NCI-H345 treated with DMSO at 0.1 percent for 48 hours (cell line): ENCODE data around the gene TM2D3.

Source experiments
- DNase-seq: peaks from one replicate; lab custom pipeline; 2025; ENCODE audit not compliant: unreplicated experiment; lab: John Stamatoyannopoulos, UW

Gene TM2D3

DNA sequence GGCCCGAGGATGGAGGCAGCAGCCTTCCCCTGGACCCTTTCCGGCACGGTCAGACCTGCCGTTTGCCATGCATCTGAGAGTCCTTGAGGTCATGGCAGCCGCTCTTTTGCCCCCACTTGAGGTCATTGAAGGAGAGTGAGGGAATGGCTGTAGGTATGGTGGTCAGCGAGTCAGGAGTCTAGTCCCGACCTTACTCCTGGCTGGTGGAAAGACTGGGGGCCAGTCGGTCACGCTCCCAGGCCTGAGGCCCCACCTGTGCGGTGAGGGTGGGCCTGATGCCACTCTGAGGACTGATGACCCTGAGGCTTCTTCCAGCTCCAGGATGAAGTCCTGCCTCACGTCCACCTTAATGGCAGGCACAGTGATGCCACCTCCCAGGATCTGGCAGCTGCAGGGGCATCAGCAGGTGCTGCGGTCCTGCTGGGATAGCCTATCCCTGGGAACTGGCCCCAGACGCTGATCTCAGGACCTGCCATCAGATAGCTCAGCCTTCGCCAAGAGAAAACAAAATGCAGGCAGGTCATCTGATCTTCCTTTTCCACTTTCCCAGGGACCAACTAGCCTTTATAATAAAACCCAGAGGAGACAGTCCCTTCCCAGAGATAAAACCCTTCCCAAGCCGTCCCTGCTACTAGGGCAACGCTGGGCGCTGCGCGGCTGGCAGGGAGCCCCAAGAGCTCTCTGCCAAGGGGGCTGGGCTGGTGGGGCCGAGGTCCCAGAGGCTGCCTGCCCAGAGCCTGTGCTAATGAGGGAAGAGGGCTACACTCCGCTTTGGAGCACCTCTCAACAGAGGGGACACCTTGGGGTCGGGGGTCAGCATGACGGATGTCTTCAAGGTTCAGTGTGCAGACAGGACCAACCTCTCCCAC lies 42.2 kb downstream of the TM2D3 start:
- DNase-seq, result no peak

DNA sequence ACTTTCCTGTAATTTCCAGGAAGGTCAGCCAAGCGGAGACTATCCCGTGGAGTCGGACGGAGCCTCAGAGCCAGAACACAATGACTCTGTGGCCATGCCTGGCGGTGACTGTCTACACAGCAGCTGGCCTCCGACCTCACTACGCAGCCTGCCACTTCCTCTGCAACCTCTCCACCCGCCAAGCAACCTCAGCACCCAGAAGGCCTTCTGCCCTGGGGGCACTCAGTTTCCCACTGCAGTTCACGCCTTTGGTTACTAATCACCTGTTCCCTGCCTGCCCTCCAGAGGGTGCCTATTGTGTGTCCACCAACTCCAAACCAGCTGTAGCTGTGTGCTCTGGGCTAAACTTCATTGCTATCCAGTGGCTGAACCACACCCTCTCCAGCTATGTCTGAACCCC lies 44.0 kb downstream of the TM2D3 start:
- no peak for DNase-seq

DNA sequence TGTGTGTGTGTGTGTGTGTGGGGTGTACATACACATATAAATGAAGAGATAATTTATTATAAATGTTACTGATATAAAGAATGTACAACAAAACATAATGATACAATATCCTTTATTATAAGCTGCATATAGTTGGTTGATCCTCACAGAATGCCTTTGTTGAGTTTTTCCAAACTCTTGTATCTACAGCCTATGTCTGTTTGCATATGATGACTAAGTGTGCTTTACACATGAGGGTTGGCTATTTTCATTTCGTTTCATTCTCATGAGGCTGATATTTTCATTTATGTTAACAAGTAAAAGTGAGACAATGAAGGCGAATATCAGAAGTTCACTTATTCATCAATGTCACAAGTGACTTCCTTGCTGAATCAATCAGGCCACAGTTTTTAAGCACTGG lies 45.1 kb downstream of the TM2D3 start:
- DNase-seq, result no peak

DNA sequence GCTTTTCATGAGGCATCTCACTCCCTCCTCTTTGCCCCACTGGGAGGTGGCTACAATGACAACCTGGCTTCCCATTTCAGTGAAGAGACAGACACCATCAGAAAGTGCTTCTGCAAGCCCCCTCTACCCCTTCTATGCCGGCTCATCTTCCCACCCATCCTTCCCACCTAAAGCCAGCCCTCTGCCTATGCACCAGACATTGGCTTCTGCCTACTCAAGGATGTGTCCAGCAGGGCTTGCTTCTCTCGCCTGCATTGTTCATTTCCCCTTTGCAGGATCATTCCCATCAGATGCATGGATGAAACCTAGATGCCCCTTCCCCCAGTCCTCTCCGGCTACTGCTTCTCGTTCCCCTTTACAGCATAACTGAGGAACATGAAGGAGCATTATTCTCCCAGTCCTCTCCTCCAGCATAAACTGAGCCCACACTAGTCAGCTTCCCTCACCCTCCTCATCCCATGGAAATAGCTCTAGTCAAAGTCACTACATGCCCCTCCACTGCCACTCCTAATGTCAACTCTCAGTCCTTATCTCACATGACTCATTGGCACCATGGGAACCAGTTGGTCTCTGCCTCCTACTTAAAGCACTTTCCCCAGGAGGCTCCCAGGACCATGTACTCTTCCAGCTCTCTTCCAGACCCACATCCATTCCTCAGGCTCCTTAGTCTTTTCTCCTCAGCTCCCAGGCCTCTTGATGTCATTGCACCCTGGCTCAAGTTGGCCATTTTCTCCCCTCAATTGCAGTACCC lies 47.9 kb downstream of the TM2D3 start:
- no peak for DNase-seq

DNA sequence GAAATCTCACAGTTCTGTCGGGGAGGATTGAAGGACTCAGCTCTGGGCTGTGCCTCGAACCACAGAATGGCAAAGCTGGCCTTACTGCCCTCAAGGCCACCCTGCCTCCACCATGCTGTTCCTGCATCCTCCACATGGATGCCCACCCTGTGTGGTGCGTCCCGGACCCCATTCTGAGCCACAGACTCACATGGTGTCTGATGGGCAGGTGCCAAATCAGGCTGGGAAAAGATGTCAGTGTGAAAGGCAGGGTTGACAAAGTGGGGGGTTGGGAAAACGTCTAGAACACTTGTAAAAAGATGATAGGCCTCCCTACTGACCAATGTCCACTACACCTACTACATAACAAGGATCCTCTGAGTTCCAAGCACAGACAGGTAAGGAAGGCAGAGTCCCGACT lies 49.4 kb downstream of the TM2D3 start:
- DNase-seq, result no peak

DNA sequence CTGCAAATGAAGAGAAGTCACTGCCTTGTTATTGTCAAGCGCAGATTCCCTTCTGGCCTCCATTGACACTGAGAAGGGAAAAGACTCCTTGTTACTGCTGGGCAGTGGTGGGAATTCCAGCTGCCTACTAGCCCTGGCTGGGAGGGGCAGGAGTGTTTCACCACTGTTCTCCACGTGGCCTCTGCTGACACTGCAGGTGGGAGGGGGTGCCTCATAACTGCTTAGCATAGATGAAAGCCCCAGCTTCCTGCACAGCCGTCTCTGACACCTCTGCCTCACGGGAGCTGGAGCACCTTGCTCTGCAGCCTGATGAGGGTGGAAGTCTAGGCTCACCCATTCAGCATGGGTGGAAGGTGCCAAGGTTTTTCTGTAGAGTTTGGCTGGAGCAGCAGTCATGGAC lies 52.1 kb downstream of the TM2D3 start:
- no peak for DNase-seq

DNA sequence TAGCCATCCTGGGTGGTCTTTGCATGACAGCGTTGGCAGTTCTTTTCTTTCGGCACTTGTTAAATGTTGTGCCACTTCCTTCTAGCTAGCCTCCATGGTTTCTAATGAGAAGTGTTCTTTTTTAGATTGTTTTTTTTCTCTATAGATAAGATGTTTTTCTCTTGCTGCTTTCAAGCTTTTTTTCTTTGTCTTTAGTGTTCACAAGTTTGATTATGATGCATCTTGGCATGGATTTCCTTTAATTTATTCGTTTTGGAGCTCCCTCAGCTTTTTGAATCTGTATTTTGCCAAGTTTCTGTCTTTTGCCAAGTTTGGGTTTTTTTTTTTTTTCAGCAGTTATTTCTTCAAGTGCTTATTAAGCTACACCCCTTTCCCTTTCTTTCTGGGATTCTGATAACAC lies 53.1 kb downstream of the TM2D3 start:
- no peak for DNase-seq

DNA sequence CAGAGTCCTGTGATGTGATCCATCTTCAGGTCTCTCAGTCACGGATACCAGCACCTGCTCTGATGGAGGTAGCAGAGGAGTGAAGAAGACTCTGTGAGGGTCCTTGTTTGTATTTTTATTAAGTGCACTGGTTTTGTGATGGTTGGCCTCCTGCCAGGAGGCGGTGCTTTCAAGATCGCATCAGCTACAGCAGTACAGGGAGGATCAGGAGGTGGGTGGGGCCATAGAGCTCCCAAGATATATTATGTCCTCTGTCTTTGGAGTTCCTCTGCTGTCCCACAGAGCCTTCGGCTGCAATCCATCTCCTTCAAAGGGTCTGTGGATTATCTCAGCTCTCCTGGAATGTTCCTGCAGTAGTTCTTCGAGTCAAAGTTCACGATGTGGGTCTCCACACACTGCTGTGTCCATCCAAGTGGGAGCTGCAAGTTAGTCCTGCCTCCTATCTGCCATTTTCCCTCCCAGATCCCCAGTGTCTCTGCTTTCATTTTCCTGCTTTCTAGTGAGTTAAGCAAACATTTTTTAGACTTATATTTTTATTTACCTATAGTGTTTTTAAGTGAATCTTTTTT lies 54.7 kb downstream of the TM2D3 start:
- no peak for DNase-seq

DNA sequence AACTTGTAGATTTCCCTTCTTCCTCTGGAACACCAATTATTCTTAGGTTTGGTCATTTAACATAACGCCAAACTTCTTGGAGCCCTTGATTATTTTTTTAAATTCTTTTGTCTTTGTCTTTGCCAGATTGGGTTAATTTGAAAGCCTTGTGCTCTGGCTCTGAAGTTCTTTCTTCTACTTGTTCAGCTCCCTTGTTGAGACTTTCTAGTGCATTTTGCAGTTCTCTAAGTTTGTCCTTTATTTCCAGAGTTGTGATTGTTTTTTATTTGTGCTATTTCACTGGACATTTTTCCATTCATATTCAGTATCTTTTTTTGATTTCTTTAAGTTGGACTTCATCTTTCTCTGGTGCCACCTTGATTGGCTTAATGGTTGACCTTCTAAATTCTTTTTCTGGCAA lies 55.5 kb downstream of the TM2D3 start:
- DNase-seq, result no peak
